Measurements from ENCODE around the gene SMG6.

DNA sequence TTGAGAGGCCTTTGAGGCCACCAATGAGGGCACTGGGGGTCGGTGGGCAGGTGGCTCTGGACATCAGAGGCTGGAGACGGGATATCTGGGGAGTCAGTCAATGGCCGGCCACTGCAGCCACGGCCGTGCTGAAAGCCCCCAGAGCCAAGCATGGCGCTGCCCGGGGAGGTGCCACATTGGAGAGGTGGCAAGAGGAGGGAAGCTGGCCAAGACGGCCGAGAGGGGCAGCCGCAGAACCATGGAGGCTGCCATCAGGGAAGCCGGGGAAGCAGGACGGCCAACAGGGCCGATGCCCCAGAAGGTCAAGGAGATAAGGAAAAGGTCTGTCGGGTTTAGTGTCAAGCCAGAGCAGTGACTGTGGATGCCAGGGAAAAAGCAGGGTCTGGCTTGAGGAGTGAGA is 288.3 kb downstream of the SMG6 start:
- TF ChIP-seq, protein P1, sequence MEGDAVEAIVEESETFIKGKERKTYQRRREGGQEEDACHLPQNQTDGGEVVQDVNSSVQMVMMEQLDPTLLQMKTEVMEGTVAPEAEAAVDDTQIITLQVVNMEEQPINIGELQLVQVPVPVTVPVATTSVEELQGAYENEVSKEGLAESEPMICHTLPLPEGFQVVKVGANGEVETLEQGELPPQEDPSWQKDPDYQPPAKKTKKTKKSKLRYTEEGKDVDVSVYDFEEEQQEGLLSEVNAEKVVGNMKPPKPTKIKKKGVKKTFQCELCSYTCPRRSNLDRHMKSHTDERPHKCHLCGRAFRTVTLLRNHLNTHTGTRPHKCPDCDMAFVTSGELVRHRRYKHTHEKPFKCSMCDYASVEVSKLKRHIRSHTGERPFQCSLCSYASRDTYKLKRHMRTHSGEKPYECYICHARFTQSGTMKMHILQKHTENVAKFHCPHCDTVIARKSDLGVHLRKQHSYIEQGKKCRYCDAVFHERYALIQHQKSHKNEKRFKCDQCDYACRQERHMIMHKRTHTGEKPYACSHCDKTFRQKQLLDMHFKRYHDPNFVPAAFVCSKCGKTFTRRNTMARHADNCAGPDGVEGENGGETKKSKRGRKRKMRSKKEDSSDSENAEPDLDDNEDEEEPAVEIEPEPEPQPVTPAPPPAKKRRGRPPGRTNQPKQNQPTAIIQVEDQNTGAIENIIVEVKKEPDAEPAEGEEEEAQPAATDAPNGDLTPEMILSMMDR (IDR thresholded peaks at IDR 0.05): no peak
- TF ChIP-seq POLR2AphosphoS5 (IDR thresholded peaks at IDR 0.05): no peak
